Liver (tissue), 9 donors: ENCODE measurements around the gene AP5Z1. TPM values are rescaled to one million over a fixed set of nuclear protein-coding genes. Genes with fewer than 3 reads are reported as not detected.

Experiments used
- DNase-seq: peaks from one replicate; pipeline ENCODE4 v3.0.0-alpha.2; 2017; ENCODE audit warnings: low spot score
- H3K27ac ChIP-seq, 2 donors: one replicate each; pipeline ENCODE4 v1.7.0; 2013; ENCODE audit warnings: inconsistent platforms in 2 of 2, low read length in 2 of 2, control low read depth in 1 of 2, low read depth in 1 of 2, mild to moderate bottlenecking in 1 of 2
- H3K27me3 ChIP-seq, 4 donors: one replicate each; pipeline versions ENCODE4 v1.6.1 to v1.7.0; 2013; ENCODE audit warnings: low read length in 3 of 4, inconsistent platforms in 1 of 4, mild to moderate bottlenecking in 1 of 4, moderate library complexity in 1 of 4; ENCODE audit not compliant: control insufficient read depth in 4 of 4, insufficient read depth in 4 of 4
- H3K36me3 ChIP-seq, 4 donors: one replicate each; pipeline versions ENCODE4 v1.6.1 to v1.7.0; 2013; ENCODE audit warnings: low read length in 3 of 4, mild to moderate bottlenecking in 3 of 4, low read depth in 1 of 4, moderate library complexity in 1 of 4; ENCODE audit not compliant: control insufficient read depth in 4 of 4, insufficient read depth in 3 of 4
- H3K4me1 ChIP-seq, 4 donors: one replicate each; pipeline versions ENCODE4 v1.6.1 to v1.7.0; 2013; ENCODE audit warnings: low read length in 3 of 4, mild to moderate bottlenecking in 3 of 4, moderate library complexity in 1 of 4; ENCODE audit not compliant: control insufficient read depth in 4 of 4, insufficient read depth in 4 of 4
- H3K4me3 ChIP-seq, 3 donors: one replicate each; pipeline versions ENCODE4 v1.6.1 to v1.7.0; 2013; ENCODE audit warnings: low read length in 3 of 3, control low read depth in 1 of 3, low read depth in 1 of 3, mild to moderate bottlenecking in 1 of 3
- H3K9ac ChIP-seq, 2 donors: one replicate each; pipeline ENCODE4 v1.7.0; 2013; ENCODE audit warnings: low read length in 2 of 2, mild to moderate bottlenecking in 2 of 2, moderate library complexity in 2 of 2, control low read depth in 1 of 2, low read depth in 1 of 2
- H3K9me3 ChIP-seq, 4 donors: one replicate each; pipeline versions ENCODE4 v1.6.1 to v1.7.0; 2013; ENCODE audit warnings: low read length in 3 of 4; ENCODE audit not compliant: control insufficient read depth in 4 of 4
- ATF3 ChIP-seq: IDR thresholded peaks from 2 replicates; pipeline ENCODE4 v1.6.1; 2016; ENCODE audit warnings: antibody characterized with exemption
- CTCF ChIP-seq: fragments of 150-350 bp; IDR thresholded peaks from 2 replicates; pipeline ENCODE4 v1.5.1; 2017; ENCODE audit warnings: improper control_type of control experiment, low read depth, low read length; ENCODE audit not compliant: missing input control
- EGR1 ChIP-seq, 2 donors: IDR thresholded peaks; 2 replicates each; pipeline ENCODE4 v1.6.1; 2016 to 2018; ENCODE audit warnings: antibody characterized with exemption in 2 of 2, low read depth in 2 of 2
- FOXA2 ChIP-seq: IDR thresholded peaks from 2 replicates; pipeline ENCODE4 v1.6.1; 2016; ENCODE audit warnings: antibody characterized with exemption
- GABPA ChIP-seq, 2 donors: IDR thresholded peaks in 1 of 2; conservative IDR thresholded peaks in 1 of 2; 2 replicates each; pipeline ENCODE4 v1.6.1; 2016; ENCODE audit warnings: antibody characterized with exemption in 2 of 2, mild to moderate bottlenecking in 1 of 2, moderate library complexity in 1 of 2
- HNF4A ChIP-seq, 2 donors: conservative IDR thresholded peaks; 2 replicates each; pipeline ENCODE4 v1.6.1; 2016; ENCODE audit warnings: antibody characterized with exemption in 2 of 2, mild to moderate bottlenecking in 2 of 2
- JUND ChIP-seq, 2 donors: IDR thresholded peaks; 2 replicates each; pipeline ENCODE4 v1.6.1; 2016; ENCODE audit warnings: antibody characterized with exemption in 2 of 2
- MAX ChIP-seq: IDR thresholded peaks from 2 replicates; pipeline ENCODE4 v1.6.1; 2016; ENCODE audit warnings: antibody characterized with exemption
- NR2F2 ChIP-seq: IDR thresholded peaks from 2 replicates; pipeline ENCODE4 v1.6.1; 2016; ENCODE audit warnings: antibody characterized with exemption
- RAD21 ChIP-seq, 2 donors: IDR thresholded peaks; 2 replicates each; pipeline ENCODE4 v1.6.1; 2016; ENCODE audit warnings: antibody characterized with exemption in 2 of 2, mild to moderate bottlenecking in 2 of 2
- REST ChIP-seq: IDR thresholded peaks from 2 replicates; pipeline ENCODE4 v1.6.1; 2016; ENCODE audit warnings: antibody characterized with exemption, mild to moderate bottlenecking
- RXRA ChIP-seq, 2 donors: IDR thresholded peaks; 2 replicates each; pipeline ENCODE4 v1.6.1; 2017 to 2018; ENCODE audit warnings: antibody characterized with exemption in 2 of 2, mild to moderate bottlenecking in 1 of 2
- SP1 ChIP-seq: IDR thresholded peaks from 2 replicates; pipeline ENCODE4 v1.6.1; 2018; ENCODE audit warnings: antibody characterized with exemption, mild to moderate bottlenecking
- TAF1 ChIP-seq: conservative IDR thresholded peaks from 2 replicates; pipeline ENCODE4 v1.6.1; 2016; ENCODE audit warnings: antibody characterized with exemption, mild to moderate bottlenecking
- YY1 ChIP-seq: IDR thresholded peaks from 2 replicates; pipeline ENCODE4 v1.6.1; 2016; ENCODE audit warnings: antibody characterized with exemption, mild to moderate bottlenecking
- ZBTB33 ChIP-seq: IDR thresholded peaks from 2 replicates; pipeline ENCODE4 v1.6.1; 2016; ENCODE audit warnings: antibody characterized with exemption
- WGBS: extraction: QIAGEN DNeasy Blood & Tissue Kit; methylation state at CpG from one replicate; pipeline ENCODE4 v1.1.7; 2013; 5-methylcytosine and 5-hydroxymethylcytosine counted together
- polyA plus RNA-seq, 2 donors: library from polyadenylated mRNA; stranded (reverse) in 1 of 2; unstranded in 1 of 2; fragments of 200-250 nt in 1 of 2; fragments of >200 nt in 1 of 2; fragmentation: Nextera tagmentation in 1 of 2; extraction: Ambion mirVana in 1 of 2; gene quantifications; one replicate each; pipeline versions ENCODE4 v1.2.1 to v1.2.3, GENCODE V29; 2013 to 2015
- total RNA-seq, 2 donors: library from RNA; depleted of rRNA; stranded (reverse); fragments of >200 nt; gene quantifications; one replicate each; pipeline ENCODE4 v1.2.3, GENCODE V29; 2014
- donor health status: healthy.
- donor health status: healthy.
- donor health status: healthy.
- donor health status: healthy.
- donor health status: healthy.

Gene AP5Z1
- total and polyA plus RNA-seq, 4 donors, result 10.2 to 16.0 (median 14.2) TPM

- Histone ChIP-seq H3K4me1 (no peaks in the 10 kb centered on the region), H3K27ac (no peak overlapping the region), H3K9ac (no peak overlapping the region), H3K4me3 (no peak overlapping the region), H3K36me3 (peaks cover 24 to 94% (median 47%) of the 10 kb centered on the region in 4 donors), H3K9me3 (no peaks in the 10 kb centered on the region), H3K27me3 (no peaks in the 10 kb centered on the region)
- 97% methylated on average over 17 of the region's 17 CpGs for WGBS
- no peak for DNase-seq
- TF ChIP-seq YY1, result no peak
- TF ChIP-seq REST, result no peak
- TF ChIP-seq ZBTB33, result no peak
- no peak for TF ChIP-seq JUND (IDR thresholded peaks at IDR 0.05)
- TF ChIP-seq RXRA (IDR thresholded peaks at IDR 0.05), result no peak
- TF ChIP-seq MAX, result no peak
- TF ChIP-seq SP1, result no peak
- no peak for TF ChIP-seq HNF4A (conservative IDR thresholded peaks at IDR 0.05)
- no peak for TF ChIP-seq FOXA2
- TF ChIP-seq EGR1 (IDR thresholded peaks at IDR 0.05; ENCODE audit: low read depth in 2 of 2), result no peak
- TF ChIP-seq GABPA (IDR thresholded peaks at IDR 0.05 in 1 of 2, conservative IDR thresholded peaks at IDR 0.05 in 1 of 2), result no peak
- TF ChIP-seq CTCF, result no peak
- no peak for TF ChIP-seq ATF3
- no peak for TF ChIP-seq TAF1
- no peak for TF ChIP-seq NR2F2
Observed at GRCh38 chr7:4786015-4786414, 10.6 kb downstream of the AP5Z1 start.

GRCh38 chr7:4787541-4787940 lies 12.1 kb downstream of the AP5Z1 start:
- H3K36me3 ChIP-seq, result peaks cover 20 to 88% (median 36%) of the 10 kb centered on the region in 4 donors
- DNase-seq, result no peak
- H3K27ac ChIP-seq, result no peak overlapping the region
- no peak overlapping the region for H3K9ac ChIP-seq
- H3K4me3 ChIP-seq, result no peak overlapping the region
- TF ChIP-seq FOXA2 (no peak), RAD21 (IDR thresholded peaks at IDR 0.05) (no peak), JUND (IDR thresholded peaks at IDR 0.05) (no peak), TAF1 (no peak), GABPA (IDR thresholded peaks at IDR 0.05 in 1 of 2, conservative IDR thresholded peaks at IDR 0.05 in 1 of 2) (no peak)
- no peaks in the 10 kb centered on the region for H3K27me3 ChIP-seq
- H3K4me1 ChIP-seq, result no peaks in the 10 kb centered on the region
- 94% methylated on average over 17 of the region's 17 CpGs for WGBS
- no peaks in the 10 kb centered on the region for H3K9me3 ChIP-seq
